Right atrium auricular region (tissue), 2 donors: ENCODE results near the gene PPP1R18. TPM values are rescaled to one million over a fixed set of nuclear protein-coding genes. Genes with fewer than 3 reads are reported as not detected.
A peak's percentile ranks its signal among the peaks of the same experiment; 100 is the strongest.

Experiments used
- DNase-seq: peaks from one replicate; pipeline ENCODE4 v3.0.0-alpha.2; 2019; ENCODE audit warnings: low spot score
- H3K27ac ChIP-seq, 2 donors: fragments of 200-600 bp; sonication (generic); 1 replicate in 1 of 2; 2 replicates in 1 of 2; pipeline ENCODE4 v1.5.1; 2016 to 2019
- H3K27me3 ChIP-seq, 2 donors: fragments of 200-600 bp; sonication (generic); one replicate each; pipeline versions ENCODE4 v1.5.1 to v1.6.0; 2017 to 2019
- H3K36me3 ChIP-seq: fragments of 200-600 bp; sonication (generic); one replicate; pipeline ENCODE4 v1.5.1; 2016
- H3K4me1 ChIP-seq, 2 donors: fragments of 200-600 bp; sonication (generic); one replicate each; pipeline versions ENCODE4 v1.5.1 to v1.6.0; 2017 to 2019
- H3K4me3 ChIP-seq, 2 donors: fragments of 200-600 bp; sonication (generic); 1 replicate in 1 of 2; 2 replicates in 1 of 2; pipeline ENCODE4 v1.5.1; 2017 to 2019; ENCODE audit warnings: mild to moderate bottlenecking in 1 of 2, moderate library complexity in 1 of 2
- H3K9me3 ChIP-seq, 2 donors: fragments of 200-600 bp; sonication (generic); one replicate each; pipeline ENCODE4 v1.5.1; 2019
- total RNA-seq, 2 donors: library from RNA; depleted of rRNA; stranded (reverse); fragments of >200 nt; gene quantifications; one replicate each; pipeline ENCODE4 v1.1.0, GENCODE V29; 2016
- TF ChIP-seq, protein P1 (sequence below), 2 donors: fragments of 200-600 bp; sonication (generic); IDR thresholded peaks; one replicate each; pipeline ENCODE4 v1.5.1; 2019; ENCODE audit warnings: antibody characterized with exemption in 2 of 2

Gene PPP1R18, protein sequence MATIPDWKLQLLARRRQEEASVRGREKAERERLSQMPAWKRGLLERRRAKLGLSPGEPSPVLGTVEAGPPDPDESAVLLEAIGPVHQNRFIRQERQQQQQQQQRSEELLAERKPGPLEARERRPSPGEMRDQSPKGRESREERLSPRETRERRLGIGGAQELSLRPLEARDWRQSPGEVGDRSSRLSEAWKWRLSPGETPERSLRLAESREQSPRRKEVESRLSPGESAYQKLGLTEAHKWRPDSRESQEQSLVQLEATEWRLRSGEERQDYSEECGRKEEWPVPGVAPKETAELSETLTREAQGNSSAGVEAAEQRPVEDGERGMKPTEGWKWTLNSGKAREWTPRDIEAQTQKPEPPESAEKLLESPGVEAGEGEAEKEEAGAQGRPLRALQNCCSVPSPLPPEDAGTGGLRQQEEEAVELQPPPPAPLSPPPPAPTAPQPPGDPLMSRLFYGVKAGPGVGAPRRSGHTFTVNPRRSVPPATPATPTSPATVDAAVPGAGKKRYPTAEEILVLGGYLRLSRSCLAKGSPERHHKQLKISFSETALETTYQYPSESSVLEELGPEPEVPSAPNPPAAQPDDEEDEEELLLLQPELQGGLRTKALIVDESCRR
- total RNA-seq: 10 to 100 TPM; 17.5 to 33.2 TPM

GRCh38 chr6:30686009-30686907 is at the start of gene PPP1R18:
Gene PPP1R18 (minus strand): TSS chr6:30686645. CDS start chr6:30686018, 627 bp downstream.
- peaks cover 15% of the 10 kb centered on the region for H3K36me3 ChIP-seq
- H3K4me1 ChIP-seq: peaks cover 0 to 83% of the 10 kb centered on the region in 2 donors
- TF ChIP-seq, protein P1, sequence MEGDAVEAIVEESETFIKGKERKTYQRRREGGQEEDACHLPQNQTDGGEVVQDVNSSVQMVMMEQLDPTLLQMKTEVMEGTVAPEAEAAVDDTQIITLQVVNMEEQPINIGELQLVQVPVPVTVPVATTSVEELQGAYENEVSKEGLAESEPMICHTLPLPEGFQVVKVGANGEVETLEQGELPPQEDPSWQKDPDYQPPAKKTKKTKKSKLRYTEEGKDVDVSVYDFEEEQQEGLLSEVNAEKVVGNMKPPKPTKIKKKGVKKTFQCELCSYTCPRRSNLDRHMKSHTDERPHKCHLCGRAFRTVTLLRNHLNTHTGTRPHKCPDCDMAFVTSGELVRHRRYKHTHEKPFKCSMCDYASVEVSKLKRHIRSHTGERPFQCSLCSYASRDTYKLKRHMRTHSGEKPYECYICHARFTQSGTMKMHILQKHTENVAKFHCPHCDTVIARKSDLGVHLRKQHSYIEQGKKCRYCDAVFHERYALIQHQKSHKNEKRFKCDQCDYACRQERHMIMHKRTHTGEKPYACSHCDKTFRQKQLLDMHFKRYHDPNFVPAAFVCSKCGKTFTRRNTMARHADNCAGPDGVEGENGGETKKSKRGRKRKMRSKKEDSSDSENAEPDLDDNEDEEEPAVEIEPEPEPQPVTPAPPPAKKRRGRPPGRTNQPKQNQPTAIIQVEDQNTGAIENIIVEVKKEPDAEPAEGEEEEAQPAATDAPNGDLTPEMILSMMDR (IDR thresholded peaks at IDR 0.05): no peak
- peak within 1 kb of the TSS; percentile 99 for H3K27ac ChIP-seq
- peak within 1 kb of the TSS; percentile 83 to 90 for H3K4me3 ChIP-seq
- H3K27me3 ChIP-seq: no peaks in the 10 kb centered on the region
- H3K9me3 ChIP-seq: no peaks in the 10 kb centered on the region
- DNase-seq: peak; percentile 86

DNA sequence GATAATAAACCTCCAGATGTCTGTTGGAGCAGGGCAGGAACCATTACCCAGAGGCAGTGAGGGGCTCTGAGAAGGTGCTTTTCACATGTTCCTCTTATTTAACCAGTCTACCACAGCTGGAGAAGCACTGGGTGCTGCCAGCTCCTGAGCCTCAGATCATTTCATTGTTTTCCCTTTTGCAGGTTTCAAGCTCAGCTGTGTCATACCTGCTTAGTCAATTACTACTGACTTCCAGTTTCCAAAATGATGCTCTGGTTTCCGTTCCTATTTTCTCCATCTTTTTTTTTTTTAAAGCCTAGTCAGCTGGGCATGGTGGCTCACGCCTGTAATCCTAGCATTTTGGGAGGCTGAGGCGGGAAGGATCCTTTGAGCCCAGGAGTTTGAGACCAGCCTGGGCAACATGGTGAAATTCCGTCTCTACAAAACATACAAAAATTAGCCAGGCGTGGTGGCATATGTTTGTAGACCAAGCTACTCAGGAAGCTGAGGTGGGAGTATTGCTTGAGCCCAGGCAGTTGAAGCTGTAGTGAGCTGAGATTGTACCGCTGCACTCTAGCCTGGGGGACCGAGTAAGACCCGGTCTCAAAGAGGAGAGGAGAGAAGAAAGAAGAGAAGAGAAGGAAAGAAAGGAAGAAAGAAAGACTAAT is 49.3 kb upstream of the PPP1R18 start:
- TF ChIP-seq, protein P1 (IDR thresholded peaks at IDR 0.05): no peak
- Histone ChIP-seq H3K4me1 (peaks cover 0 to 39% of the 10 kb centered on the region in 2 donors), H3K4me3 (no peak overlapping the region), H3K9me3 (no peaks in the 10 kb centered on the region), H3K36me3 (peaks cover 95% of the 10 kb centered on the region), H3K27me3 (no peaks in the 10 kb centered on the region), H3K27ac (no peak overlapping the region)
- no peak for DNase-seq

- DNase-seq: no peak
- Histone ChIP-seq H3K36me3 (peaks cover 94% of the 10 kb centered on the region), H3K4me1 (peaks cover 0 to 17% of the 10 kb centered on the region in 2 donors), H3K27ac (no peak overlapping the region), H3K9me3 (no peaks in the 10 kb centered on the region), H3K4me3 (no peak overlapping the region), H3K27me3 (no peaks in the 10 kb centered on the region)
- TF ChIP-seq, protein P1 (IDR thresholded peaks at IDR 0.05): no peak
Observed at GRCh38 chr6:30732237-30732943, 45.9 kb upstream of the PPP1R18 start.

GRCh38 chr6:30730601-30731435 is 44.4 kb upstream of the PPP1R18 start:
- Histone ChIP-seq H3K27ac (peak overlapping the region in 1 of 2 donors; percentile 18), H3K9me3 (no peaks in the 10 kb centered on the region), H3K4me1 (peaks cover 0 to 13% of the 10 kb centered on the region in 2 donors), H3K4me3 (no peak overlapping the region), H3K27me3 (no peaks in the 10 kb centered on the region), H3K36me3 (peaks cover 94% of the 10 kb centered on the region)
- TF ChIP-seq, protein P1 (IDR thresholded peaks at IDR 0.05): peak; percentile 63 to 73
- no peak for DNase-seq
